Omental fat pad (tissue), 4 donors: Measurements from ENCODE around the gene GNAO1. TPM values are rescaled to one million over a fixed set of nuclear protein-coding genes. Genes with fewer than 3 reads are reported as not detected.

Experiments used
- ATAC-seq: fragments of 150-250 bp; one replicate; pipeline ENCODE4 v1.9.1; 2016; ENCODE audit warnings: mild to moderate bottlenecking, moderate library complexity; ENCODE audit not compliant: low FRiP score
- DNase-seq: peaks from one replicate; pipeline ENCODE4 v3.0.0-alpha.2; 2019; ENCODE audit warnings: low spot score
- total RNA-seq, 4 donors: library from RNA; depleted of rRNA; stranded (reverse); fragments of >200 nt; gene quantifications; one replicate each; pipeline ENCODE4 v1.1.0, GENCODE V29; 2016
- TF ChIP-seq, protein P1 (sequence below), 3 donors: fragments of 450-650 bp; IDR thresholded peaks; one replicate each; pipeline ENCODE4 v1.5.1; 2016 to 2017; ENCODE audit warnings: antibody characterized with exemption in 3 of 3, mild to moderate bottlenecking in 3 of 3, moderate library complexity in 2 of 3

Gene GNAO1
- total RNA-seq, 4 donors from 2014 or later: 1.4 to 2.6 (median 2.3) TPM

DNA sequence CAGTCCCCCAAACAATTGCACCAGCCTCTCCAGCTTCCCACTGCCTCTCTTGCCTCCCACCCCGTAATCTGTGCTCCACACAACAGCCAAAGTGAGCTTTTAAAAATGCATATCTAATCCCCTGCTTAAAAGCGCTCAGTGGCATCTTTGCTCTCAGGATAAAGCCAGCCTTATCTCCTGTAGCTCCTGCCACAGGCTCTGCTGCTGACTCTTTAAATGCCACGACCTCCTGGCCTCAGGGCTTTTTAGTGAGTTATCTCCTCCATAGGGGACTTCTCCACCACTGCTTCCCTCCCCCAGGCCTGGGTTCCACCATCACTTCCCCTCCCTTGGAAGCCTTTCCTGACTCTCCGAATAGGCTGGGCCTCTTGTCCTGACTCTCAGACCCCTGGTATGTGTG lies 98.6 kb downstream of the GNAO1 start:
- no peak for ATAC-seq
- DNase-seq: no peak
- TF ChIP-seq, protein P1, sequence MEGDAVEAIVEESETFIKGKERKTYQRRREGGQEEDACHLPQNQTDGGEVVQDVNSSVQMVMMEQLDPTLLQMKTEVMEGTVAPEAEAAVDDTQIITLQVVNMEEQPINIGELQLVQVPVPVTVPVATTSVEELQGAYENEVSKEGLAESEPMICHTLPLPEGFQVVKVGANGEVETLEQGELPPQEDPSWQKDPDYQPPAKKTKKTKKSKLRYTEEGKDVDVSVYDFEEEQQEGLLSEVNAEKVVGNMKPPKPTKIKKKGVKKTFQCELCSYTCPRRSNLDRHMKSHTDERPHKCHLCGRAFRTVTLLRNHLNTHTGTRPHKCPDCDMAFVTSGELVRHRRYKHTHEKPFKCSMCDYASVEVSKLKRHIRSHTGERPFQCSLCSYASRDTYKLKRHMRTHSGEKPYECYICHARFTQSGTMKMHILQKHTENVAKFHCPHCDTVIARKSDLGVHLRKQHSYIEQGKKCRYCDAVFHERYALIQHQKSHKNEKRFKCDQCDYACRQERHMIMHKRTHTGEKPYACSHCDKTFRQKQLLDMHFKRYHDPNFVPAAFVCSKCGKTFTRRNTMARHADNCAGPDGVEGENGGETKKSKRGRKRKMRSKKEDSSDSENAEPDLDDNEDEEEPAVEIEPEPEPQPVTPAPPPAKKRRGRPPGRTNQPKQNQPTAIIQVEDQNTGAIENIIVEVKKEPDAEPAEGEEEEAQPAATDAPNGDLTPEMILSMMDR (IDR thresholded peaks at IDR 0.05): no peak

DNA sequence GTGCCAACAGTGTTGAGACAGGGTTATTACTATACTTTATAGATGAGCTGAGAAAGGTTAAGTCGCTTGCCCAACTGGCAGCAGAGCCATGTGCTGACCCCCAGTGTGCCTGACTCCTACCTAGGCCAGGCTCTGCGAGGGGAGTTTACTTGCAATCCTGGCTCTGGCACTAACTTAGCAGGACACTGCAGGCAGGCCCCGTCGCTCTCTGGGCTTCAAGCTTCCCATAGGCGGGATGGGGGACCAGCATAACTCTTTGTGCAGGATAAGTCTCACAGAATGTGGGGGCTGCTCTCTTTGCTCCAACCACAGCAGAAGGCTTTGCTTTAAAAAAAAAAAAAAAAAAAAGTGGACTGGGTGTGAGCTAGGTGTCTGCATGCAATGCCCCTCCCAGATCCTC lies 102.7 kb downstream of the GNAO1 start:
- no peak for ATAC-seq
- TF ChIP-seq, protein P1 (IDR thresholded peaks at IDR 0.05): no peak
- no peak for DNase-seq

DNA sequence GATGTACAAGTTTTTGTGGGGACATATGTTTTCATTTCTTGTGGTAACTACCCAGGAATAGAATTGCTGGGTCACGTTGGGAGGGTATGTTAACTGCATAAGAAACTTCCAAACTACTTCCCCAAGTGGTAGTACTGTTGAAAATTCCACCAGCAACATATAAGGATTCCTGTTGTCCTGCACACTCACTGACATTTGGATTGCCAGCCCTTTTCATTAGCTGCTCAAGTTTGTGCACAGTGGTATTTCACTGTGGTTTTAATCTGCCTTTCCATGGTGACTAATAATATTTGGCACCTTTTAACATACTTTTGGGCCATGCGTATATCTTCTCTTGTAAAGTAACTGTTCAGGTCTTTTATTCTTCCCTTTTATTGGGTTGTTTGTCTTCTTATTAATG lies 103.3 kb downstream of the GNAO1 start:
- TF ChIP-seq, protein P1 (IDR thresholded peaks at IDR 0.05): no peak
- DNase-seq (no peak), ATAC-seq (peak; percentile 50)

DNA sequence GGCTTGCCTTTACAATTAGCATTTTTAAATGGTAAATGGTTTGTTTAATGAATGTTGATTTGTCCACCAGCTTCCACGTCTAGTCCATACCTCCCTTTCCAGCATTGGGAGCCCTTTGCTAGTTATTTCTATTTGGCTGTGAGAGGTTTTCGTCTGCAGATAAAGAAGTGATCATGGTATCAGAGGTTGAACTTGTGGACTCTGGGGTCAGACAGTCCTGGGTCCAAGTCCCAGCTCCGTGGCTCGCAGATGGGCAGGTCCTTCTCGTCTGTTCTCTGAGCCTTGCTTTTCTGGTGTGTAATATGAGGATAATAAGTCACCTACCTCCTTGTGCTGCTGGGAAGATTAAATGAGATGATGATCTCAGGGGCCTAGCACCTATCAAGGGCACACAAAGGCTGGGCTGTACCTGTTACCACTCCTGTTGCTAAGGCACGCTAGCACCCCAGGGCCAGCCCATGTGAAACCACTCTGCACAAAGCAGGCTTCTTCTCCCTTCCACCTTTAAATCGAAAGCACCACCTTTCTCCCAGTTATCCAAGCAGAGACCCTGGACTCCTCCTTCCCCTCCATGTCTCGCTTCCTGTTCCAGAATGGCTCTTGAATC lies 103.9 kb downstream of the GNAO1 start:
- DNase-seq (no peak), ATAC-seq (no peak)
- TF ChIP-seq, protein P1 (IDR thresholded peaks at IDR 0.05): no peak

DNA sequence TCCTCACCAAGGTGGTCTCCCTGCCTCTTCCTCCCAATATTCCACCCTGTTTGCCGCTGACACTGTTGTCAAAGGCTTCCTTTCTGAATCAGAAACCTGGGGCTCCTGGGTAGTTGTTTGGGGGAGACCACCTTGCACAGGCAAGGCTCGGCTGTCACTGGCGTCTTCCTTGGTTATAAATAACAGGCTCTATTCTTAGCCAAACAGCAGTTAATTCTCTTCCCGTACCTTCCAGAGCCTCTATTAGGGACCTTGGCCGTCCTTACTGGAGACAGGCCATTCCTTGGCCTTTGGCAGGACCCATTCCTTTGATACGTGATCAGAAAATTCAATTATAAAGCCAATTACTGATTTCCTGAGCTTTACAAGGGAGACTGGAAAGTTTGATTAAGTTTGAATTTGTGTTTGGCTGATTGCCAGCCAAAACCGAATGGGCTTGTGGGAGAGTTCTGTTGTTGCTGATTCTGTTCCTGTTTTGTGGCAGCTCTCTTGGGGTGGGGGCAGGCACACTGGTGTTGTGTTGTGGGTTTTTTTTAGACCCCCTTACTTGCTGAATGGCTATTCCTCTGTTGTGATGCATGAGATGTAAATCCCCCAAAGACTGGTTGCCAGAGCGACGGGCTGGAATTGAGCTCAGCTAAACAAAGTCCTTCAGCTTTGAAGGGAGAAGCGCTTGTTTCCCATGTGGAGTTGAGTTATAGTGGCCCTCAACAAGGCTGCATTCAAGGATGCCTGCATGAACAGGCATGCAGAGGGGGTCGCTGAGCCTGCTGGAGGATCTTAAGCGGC lies 104.6 kb downstream of the GNAO1 start:
- TF ChIP-seq, protein P1 (IDR thresholded peaks at IDR 0.05): no peak
- ATAC-seq (no peak), DNase-seq (no peak)

DNA sequence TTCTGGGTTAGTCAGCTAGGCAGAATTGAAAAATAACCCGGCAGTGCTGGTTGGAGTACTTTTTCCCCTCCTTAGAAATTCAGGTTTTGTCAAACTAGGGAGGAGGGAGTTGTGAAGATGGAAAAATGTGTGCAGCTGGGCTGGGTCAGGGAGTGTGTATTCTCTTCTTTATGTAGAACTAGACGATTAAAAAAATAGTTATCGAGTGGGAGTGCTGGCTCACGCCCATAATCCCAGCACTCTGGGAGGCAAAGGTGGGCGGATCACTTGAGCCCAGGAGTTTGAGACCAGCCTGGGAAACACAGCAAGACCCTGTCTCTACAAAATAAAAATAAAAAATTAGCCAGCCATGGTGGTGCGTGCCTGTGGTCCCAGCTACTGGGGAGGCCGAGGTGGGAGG lies 106.4 kb downstream of the GNAO1 start:
- no peak for ATAC-seq
- no peak for DNase-seq
- TF ChIP-seq, protein P1 (IDR thresholded peaks at IDR 0.05): no peak

DNA sequence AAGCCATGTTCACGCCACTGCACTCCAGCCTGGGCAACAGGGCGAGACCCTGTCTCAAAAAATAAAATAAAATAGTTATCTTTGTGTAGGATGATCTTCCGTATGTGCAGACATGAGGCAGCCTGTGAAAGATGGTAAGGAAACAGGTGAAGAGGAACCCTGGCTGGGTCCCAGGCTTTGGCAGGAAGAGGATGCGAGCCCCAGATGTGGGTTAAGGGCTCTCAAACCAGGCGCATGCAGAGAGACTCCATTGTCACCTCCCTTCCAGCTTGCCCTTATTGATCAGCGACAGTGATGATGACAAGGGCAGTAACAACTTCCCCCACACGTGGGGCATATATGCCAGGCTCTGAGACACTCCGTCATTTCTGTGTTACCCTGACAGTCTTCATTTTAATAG lies 106.8 kb downstream of the GNAO1 start:
- DNase-seq (no peak), ATAC-seq (no peak)
- TF ChIP-seq, protein P1 (IDR thresholded peaks at IDR 0.05): no peak
